ENCODE measurements around the gene HPCAL1.

HPCAL1 gene

DNA sequence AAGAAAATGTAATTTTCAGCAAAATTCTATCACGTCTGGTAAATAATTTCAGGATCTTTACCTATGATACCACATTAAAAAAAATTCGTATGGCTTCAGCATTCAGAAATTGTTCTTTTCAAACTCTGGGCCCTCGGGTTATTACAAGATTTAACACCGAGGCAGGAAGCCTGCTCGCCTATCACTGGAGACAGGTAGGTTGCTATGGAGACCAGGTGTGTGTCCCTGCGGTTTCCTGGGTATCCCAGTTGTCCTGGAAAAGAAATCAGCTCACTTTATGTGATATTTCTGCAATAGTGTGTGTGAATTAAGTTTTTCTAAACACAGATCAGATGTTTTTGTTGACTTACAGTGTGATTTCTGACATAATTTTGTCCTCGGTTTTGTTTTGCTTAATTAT, 14.2 kb downstream of the HPCAL1 start:
- H3K27ac ChIP-seq = no peak overlapping the region
- no peak for TF ChIP-seq ZFX (IDR thresholded peaks at IDR 0.05; ENCODE audit: borderline replicate concordance)
- TF ChIP-seq, protein P1, sequence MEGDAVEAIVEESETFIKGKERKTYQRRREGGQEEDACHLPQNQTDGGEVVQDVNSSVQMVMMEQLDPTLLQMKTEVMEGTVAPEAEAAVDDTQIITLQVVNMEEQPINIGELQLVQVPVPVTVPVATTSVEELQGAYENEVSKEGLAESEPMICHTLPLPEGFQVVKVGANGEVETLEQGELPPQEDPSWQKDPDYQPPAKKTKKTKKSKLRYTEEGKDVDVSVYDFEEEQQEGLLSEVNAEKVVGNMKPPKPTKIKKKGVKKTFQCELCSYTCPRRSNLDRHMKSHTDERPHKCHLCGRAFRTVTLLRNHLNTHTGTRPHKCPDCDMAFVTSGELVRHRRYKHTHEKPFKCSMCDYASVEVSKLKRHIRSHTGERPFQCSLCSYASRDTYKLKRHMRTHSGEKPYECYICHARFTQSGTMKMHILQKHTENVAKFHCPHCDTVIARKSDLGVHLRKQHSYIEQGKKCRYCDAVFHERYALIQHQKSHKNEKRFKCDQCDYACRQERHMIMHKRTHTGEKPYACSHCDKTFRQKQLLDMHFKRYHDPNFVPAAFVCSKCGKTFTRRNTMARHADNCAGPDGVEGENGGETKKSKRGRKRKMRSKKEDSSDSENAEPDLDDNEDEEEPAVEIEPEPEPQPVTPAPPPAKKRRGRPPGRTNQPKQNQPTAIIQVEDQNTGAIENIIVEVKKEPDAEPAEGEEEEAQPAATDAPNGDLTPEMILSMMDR (IDR thresholded peaks at IDR 0.05) = no peak

DNA sequence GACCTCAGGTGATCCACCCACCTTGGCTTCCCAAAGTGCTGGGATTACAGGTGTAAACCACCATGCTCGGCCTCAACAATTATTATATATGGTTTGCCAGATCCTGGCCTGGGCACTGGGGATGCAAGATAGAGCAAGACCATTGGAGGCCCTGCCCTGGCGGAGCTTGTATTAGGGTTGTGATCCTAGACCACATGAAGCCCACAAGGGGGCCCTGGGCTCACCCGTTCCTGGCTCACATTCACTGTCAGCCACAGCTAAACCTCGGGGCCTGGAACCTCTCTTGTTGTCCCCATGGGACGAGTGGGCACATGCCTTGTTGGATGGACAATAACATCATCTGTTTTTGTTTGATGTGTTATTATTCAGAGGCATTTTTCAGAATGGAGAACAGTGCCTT, 14.9 kb downstream of the HPCAL1 start:
- no peak for TF ChIP-seq ZFX (IDR thresholded peaks at IDR 0.05; ENCODE audit: borderline replicate concordance)
- TF ChIP-seq, protein P1 (IDR thresholded peaks at IDR 0.05) = no peak
- no peak overlapping the region for H3K27ac ChIP-seq

DNA sequence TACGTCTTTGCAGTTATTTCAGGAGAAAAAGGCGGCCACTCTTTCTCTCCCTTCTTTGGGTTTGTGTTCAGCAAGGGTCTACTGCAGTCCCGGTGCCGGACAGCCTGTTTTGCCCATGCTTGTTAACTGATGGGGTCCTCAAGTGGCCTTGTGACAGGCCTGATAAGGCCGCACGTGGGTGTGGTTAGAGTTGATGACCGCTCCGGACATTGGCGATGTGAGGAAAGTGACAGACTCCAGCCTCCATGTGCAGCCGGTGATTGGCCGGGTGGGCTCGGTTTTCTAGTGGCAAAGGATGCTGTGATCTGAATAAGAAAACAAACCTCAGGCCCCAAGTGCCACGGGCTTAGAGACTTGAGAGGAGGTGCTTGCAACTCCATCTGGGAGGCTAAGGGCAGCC, 15.6 kb downstream of the HPCAL1 start:
- TF ChIP-seq, protein P1 (IDR thresholded peaks at IDR 0.05) = no peak
- TF ChIP-seq ZFX (IDR thresholded peaks at IDR 0.05; ENCODE audit: borderline replicate concordance) = no peak
- H3K27ac ChIP-seq = no peak overlapping the region

DNA sequence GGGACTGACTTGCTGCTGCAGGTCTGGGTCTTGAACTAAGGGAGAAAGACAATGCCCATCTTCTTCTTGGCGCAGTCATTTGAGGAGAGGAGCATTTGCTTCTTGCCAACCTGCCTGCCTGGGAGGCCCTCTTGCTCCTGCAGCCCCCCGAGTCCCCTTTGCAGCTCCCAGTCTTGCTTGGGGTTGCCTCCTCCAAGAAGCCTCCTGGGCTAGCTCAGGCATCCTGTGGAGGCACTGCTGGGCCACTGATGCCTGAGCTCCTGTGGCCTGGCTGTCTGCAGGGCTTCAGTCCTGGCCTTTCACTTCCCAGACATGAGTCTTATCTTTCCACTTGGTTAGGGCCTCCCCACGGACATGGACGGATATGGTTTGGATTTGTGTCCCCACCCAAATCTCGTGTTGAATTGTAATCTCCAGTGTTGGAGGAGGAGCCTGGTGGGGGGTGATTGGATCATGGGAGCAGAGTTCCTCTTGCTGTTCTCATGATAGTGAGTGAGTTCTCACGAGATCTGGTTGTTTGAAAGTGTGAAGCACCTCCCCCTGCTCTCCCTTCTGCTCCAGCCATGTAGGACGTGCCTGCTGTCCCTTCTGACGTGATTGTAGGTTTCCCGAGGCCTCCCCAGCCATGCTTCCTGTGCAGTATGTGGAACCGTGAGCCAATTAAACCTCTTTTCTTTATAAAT, 17.3 kb downstream of the HPCAL1 start:
- H3K27ac ChIP-seq = no peak overlapping the region
- TF ChIP-seq, protein P1 (IDR thresholded peaks at IDR 0.05) = no peak
- TF ChIP-seq ZFX (IDR thresholded peaks at IDR 0.05; ENCODE audit: borderline replicate concordance) = no peak

DNA sequence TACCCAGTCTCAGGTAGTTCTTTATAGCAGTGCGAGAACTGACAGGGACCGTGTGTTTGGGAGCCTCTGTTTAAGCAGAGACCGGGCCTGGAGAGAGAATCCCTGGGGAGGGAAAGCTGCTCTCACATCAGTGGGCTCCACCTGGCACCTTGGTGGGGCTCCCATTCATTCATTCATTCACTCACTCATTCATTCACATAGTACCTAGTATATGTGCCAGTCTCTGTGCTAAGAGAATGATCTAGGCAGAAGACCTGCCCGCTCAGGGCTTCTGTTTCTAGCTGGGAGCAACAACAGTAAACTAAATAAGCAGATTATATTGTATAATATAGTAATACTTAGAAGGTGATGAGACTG, 17.8 kb downstream of the HPCAL1 start:
- TF ChIP-seq ZFX (IDR thresholded peaks at IDR 0.05; ENCODE audit: borderline replicate concordance) = no peak
- TF ChIP-seq, protein P1 (IDR thresholded peaks at IDR 0.05) = no peak
- H3K27ac ChIP-seq = no peak overlapping the region

DNA sequence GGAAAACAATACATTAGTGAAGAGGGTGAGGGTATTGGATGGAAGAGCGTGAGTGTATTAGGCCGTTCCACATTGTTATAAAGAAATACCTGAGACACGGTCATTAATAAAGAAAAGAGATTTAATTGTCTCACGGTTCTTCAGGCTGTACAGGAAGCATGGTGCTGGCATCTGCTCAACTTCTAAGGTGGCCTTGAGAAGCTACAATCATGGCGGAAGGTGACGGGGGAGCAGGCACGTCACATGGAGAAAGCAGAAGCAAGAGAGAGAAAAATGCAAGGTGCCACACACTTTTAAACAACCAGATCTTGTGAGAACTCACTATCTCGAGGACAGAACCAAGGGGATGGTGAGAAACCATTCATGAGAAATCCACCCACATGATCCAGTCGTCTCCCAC, 18.2 kb downstream of the HPCAL1 start:
- TF ChIP-seq ZFX (IDR thresholded peaks at IDR 0.05; ENCODE audit: borderline replicate concordance) = no peak
- TF ChIP-seq, protein P1 (IDR thresholded peaks at IDR 0.05) = no peak
- H3K27ac ChIP-seq = no peak overlapping the region

DNA sequence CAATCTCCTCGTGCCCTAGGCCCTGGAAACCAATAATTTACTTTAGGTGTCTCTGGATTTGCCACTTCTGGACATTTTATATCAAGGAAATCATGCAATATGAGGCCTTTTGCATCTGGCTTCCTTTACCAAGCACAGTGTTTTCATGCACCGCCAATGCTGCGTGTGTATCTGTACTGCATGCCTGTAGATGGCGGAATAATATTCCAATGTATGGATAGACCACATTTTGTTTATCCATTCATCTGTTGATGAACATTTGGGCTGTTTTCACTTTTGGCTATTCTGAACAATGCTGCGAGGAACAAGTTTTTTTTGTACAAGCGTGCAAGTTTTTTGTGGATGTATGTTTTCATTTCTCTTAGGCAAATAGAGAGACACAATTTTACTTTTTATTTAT, 18.9 kb downstream of the HPCAL1 start:
- no peak overlapping the region for H3K27ac ChIP-seq

More for the DNA sequence above, 18.9 kb downstream of the HPCAL1 start:
- TF ChIP-seq, protein P1 (IDR thresholded peaks at IDR 0.05) = no peak
- no peak for TF ChIP-seq ZFX (IDR thresholded peaks at IDR 0.05; ENCODE audit: borderline replicate concordance)

Data from 22Rv1 (cell line).